Sigmoid colon (tissue), 3 donors: ENCODE measurements around the gene QDPR.

ENCODE experiments used
- POLR2A ChIP-seq, 2 donors: fragments of 450-650 bp; IDR thresholded peaks; one replicate each; pipeline ENCODE4 v1.6.1; 2016; ENCODE audit warnings: antibody characterized with exemption in 2 of 2, mild to moderate bottlenecking in 2 of 2, moderate library complexity in 2 of 2
- TF ChIP-seq, protein P1 (sequence below), 4 experiments: fragments of 450-650 bp in 3 of 4; fragments of 200-600 bp in 1 of 4; IDR thresholded peaks; one replicate each; pipeline ENCODE4 v1.5.1; 2016 to 2019; ENCODE audit warnings: antibody characterized with exemption in 4 of 4, mild to moderate bottlenecking in 3 of 4, moderate library complexity in 2 of 4

DNA sequence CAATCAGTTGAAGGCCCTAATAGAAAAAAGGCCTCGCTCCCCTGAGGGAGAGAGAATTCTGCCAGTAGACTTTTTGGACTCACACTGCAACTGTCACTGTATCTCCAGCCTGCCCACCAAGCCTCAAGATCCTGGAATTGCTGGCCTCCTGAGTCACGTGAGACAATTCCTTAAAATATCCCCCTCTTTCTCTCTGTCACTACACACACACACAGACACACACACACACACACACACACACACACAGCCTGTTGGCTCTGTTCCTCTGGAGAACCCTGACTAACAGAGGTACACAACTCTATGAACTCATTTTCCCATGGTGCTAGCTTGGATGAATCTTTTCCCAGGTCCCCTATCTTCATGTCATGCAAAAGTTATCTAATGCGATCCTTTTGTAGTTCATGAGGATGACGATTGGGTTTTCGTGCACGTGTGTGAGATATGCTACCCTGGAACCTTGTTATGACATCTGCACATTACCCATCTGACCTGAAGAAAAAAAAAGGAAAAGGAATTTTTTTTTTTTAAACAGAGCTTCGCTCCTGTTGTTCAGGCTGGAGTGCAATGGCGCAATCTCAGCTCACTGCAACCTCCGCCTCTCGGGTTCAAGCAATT lies 16.8 kb upstream of the QDPR start:
- TF ChIP-seq, protein P1, sequence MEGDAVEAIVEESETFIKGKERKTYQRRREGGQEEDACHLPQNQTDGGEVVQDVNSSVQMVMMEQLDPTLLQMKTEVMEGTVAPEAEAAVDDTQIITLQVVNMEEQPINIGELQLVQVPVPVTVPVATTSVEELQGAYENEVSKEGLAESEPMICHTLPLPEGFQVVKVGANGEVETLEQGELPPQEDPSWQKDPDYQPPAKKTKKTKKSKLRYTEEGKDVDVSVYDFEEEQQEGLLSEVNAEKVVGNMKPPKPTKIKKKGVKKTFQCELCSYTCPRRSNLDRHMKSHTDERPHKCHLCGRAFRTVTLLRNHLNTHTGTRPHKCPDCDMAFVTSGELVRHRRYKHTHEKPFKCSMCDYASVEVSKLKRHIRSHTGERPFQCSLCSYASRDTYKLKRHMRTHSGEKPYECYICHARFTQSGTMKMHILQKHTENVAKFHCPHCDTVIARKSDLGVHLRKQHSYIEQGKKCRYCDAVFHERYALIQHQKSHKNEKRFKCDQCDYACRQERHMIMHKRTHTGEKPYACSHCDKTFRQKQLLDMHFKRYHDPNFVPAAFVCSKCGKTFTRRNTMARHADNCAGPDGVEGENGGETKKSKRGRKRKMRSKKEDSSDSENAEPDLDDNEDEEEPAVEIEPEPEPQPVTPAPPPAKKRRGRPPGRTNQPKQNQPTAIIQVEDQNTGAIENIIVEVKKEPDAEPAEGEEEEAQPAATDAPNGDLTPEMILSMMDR (IDR thresholded peaks at IDR 0.05), result no peak
- no peak for TF ChIP-seq POLR2A (IDR thresholded peaks at IDR 0.05)
